Measurements from ENCODE around the gene ADRA2B.

The ADRA2B gene

GRCh38 chr2:96136129-96136720, 19.9 kb upstream of the ADRA2B start:
- no peak for DNase-seq

- no peak for DNase-seq
Observed at GRCh38 chr2:96135621-96136020, 19.2 kb upstream of the ADRA2B start.

DNA sequence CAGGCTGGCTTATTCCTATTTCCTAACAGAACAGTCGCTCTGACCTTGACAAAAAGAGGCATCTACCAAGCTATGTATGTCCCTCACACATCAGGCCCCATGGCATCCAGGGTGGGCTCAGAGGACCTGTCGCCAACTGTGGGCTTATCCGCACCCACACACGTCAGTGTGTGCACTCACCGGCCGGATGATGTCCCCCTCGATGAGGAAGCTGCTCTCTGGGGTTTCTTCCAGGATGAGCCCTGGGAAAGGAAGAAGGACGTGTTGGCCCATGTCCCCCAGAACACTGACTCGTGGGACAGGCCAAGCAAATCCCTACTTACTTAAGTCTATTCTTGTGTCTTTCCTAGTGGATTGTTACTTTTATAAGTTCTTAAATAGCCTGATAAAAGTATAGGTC, 18.8 kb upstream of the ADRA2B start:
- DNase-seq: no peak

DNA sequence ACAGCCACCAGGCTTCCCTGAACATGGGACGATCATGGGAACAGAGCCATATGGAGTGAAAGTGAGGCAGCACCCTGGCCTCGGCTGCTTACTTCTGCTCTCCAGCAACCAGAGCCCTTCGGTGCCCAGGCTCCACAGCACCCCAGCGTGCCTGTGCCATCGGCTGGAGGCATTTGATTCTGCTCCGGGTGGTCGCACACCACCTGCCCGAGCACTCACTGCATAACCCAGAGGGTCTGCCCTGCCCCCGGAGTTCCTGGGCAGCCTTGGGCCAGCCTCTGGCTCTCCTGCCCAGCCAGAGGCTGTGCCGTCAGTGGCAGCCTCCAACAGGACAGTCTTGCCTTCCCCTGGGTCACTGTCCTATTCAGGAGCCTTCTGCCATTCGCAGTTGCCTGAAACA, 18.1 kb upstream of the ADRA2B start:
- no peak for DNase-seq

GRCh38 chr2:96131813-96132745, 15.7 kb upstream of the ADRA2B start:
- DNase-seq: no peak

- peak in 1 of 2 donors; percentile 23 for DNase-seq
Observed at GRCh38 chr2:96131152-96131812, 14.9 kb upstream of the ADRA2B start.

GRCh38 chr2:96130483-96130882, 14.1 kb upstream of the ADRA2B start:
- DNase-seq: no peak

DNA sequence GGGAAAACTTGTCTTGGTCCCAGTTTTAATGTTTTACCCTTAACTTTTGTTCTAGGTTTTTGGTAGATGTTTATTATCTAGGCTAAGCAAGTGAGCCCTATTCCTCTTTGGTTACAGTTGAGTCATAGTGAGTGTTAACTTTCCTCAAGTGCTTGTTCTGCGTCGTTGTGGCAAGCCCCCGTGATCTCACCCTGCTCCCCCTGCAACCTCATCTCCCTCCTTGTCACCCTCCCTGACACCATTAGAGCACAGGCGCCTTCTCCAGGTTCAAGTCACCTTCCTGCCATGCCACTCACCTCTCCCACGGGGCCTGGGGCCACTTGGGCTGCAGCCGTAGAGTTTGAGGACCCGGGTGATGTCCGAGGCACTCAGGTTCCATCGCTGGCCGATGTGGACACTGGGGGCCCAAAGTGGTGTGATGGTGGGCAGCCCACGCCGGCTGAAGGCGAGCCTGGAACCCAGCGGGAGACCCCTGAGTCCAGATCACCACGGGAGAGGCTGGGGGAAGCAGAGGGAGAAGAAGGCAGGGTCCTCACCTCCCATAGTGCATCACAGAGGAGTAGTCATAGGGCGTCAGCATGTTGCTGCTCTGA, 13.3 kb upstream of the ADRA2B start:
- DNase-seq: no peak

DNA sequence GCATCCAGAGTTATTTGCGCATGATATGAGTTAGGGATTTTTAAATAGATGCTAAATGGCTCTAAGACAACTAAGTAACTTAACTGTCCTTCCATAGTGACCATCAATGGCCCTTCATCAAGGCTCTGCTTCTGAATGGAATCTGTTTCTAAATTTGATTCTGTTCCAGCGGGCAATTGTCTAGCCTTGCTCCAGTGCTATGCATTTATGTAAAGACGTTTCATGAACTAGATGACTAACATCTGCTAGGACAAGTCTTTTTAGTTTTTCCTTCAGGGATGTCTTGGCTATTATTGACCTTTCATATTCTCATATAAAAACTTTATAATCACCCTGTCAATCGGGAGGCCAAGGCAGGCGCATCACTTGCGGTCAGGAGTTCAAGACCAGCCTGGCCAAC, 12.1 kb upstream of the ADRA2B start:
- no peak for DNase-seq

- DNase-seq: no peak
Observed at GRCh38 chr2:96124406-96125265, 8.3 kb upstream of the ADRA2B start.

DNA sequence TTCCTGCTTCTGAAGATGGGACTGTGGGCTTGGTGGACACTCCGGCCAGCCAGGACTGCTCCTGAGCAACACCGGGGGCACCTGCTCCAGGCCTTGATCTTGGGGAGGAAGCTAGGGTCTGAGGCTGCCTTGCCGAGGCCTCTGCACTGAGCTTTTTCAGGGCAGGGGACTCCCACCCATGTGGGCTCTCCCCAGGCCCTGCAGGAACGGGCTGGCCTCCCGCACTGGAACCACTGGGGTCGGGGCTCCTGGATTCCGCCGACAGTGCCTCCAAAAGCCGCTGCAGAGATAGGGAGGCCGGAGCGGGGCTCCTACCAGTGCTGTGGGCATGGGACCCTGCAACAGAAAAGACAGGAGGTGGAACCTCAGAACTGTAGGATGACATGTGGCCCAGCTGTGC, 7.6 kb upstream of the ADRA2B start:
- DNase-seq: no peak

- DNase-seq: no peak
Observed at GRCh38 chr2:96123290-96123689, 6.9 kb upstream of the ADRA2B start.

DNA sequence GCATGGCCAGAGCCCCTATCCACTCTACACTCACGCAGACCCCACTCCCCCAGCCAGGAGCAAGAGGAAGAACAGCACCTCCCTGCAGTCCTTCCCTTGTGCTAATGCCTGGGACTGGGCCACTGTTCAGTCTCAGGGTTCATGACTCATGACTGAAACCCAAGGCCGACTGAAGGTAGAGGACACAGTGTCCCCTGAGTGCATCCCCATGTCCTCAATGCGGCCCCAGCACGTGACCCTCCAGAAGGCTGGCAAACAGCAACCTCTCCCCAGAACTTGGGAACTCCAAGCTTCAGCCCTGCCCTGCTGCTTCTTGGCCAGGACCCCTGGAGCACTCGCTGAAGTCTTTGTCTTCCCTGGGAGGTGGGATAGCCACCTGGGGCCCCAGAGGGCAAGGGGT, 6.0 kb upstream of the ADRA2B start:
- DNase-seq: no peak

DNA sequence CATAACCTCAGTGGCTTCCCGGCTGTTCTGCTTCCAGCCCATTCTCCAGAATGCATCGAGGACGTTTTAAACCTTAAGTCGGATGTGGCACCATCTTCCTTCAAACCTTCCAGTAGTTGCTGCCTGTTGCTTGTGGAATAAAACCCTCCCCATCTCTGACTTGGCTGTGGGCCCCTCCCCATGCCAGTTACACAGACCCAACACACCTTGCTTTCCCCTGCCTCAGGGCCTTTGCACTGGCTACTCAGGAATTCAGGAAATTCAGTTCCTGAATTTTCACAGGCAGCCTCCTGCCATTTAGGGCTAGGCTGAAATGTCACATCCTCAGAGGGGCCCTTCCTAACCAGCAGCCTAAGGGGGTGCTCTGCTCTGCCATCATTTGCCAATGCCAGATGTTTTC, 5.0 kb upstream of the ADRA2B start:
- no peak for DNase-seq

DNA sequence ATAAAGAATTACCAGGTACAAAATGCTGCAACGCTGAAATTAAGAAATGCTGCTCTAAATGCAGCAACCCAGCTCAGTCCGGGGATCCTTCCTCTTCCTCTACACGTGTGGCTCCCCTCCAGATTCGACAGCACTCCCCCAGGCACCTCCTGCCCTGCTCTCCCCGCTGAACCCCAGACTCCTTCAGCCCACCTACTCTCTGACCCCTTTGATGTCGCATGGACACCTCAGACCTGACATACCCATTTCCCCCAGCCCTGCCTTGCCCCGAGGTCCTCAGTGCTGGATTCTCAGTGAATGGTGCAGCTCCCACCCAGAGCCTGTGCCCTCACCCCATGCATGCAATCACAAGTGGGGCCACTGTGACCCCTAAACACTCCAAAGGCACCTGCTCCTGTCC, 4.6 kb upstream of the ADRA2B start:
- no peak for DNase-seq

DNA sequence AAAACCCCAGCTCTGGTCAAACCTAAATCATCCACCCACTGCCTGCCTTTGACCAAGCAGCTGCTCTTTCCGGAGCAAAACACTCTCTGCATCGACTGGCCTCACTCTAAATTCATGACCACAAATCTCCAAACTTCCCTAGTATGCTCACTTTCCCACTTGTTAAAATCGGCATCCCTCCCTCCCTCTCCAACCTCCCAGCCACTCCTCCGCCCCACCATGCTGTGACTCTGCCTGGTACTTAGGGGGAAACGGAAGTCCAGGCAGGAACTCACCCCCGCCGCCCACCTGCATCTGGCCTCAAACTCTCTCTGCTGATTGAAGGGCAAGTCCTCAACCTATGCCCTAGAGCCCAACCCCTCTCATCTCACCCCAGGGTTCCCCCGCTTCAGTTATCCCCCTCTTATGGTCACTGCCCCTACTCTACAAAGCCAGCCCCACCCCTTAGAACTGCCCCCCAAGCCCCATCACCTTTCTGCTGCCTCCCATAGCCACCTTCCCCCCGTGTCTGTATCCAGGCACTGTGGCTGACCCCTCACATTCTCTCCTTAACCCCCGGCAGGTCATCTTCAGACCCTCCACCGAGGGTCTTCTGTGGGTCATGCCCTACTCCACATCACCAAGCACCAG, 3.8 kb upstream of the ADRA2B start:
- DNase-seq: no peak

- DNase-seq: no peak
Observed at GRCh38 chr2:96119389-96119751, 3.0 kb upstream of the ADRA2B start.

- no peak for DNase-seq
Observed at GRCh38 chr2:96118698-96119388, 2.5 kb upstream of the ADRA2B start.

DNA sequence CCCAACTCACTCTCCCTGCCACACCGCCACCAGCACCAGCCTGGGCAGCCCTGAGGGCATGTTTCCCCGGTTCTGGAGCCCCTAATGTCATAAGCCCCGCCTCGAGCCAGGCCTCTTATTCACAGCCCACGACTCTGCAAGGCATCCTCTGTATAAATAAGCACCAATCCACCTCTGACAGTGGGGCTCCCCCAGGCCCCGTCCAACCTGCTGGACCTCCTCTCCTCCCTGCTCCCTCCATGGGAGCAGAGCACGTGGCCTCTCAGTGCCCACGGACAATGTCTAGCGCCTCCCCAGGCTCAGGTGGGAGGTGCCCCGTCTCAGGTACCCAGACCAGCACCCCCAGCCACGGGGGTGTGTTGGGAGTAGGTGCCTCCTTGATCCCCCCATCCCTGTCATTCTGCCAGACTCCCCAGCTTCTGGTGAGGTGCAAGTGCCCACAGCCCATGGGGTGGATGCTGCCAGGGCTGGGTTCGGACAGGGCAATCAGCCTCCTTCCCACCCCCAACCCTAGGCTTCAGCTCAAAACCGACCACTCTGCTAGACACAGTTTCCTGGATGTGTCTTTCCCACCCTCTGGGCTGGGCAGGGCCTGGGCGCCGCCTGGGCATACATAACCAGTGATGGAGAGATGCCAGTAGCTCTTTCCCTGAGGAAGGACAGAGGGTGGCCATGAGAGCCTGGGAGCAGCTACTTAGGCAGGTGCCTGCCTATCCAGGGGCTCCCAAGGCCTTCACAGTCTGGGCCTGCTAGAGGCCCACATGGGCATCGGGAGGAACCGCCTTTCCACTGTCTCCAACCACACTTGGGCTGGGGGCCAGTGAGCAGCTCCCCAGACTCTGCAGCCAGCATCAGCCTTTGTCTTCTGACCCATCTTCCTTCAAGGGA, 1.6 kb upstream of the ADRA2B start:
- no peak for DNase-seq

- peak; percentile 61 to 62 for DNase-seq
Observed at GRCh38 chr2:96116879-96117533, 635 bp upstream of the ADRA2B start.

Measured in activated CD4-positive, alpha-beta T cell treated with anti-CD3 and anti-CD28 coated beads for 4 hours (primary cell).